AG04450 (cell line): ENCODE results near the gene SESTD1. TPM values are rescaled to one million over a fixed set of nuclear protein-coding genes. Genes with fewer than 3 reads are reported as not detected.

Source experiments
- CTCF ChIA-PET: fragments of 300-600, 350-600 bp; formaldehyde crosslinking; extraction: SDS; loops from one replicate; lab custom pipeline; 2022; ENCODE audit warnings: antibody characterized with exemption, inconsistent platforms; lab: Charles Lee
- POLR2A ChIA-PET: fragments of 350-600 bp; formaldehyde crosslinking; extraction: SDS; loops from one replicate; lab custom pipeline; 2021; ENCODE audit warnings: antibody characterized with exemption, inconsistent platforms; lab: Yijun Ruan, JAX
- DNase-seq: peaks from one replicate; pipeline ENCODE4 v3.0.0-alpha.2; 2011; ENCODE audit warnings: low read depth, low spot score
- H3K27ac ChIP-seq: one replicate; pipeline ENCODE4 v1.5.1; 2012; ENCODE audit warnings: low read depth, low read length, control low read depth
- H3K27me3 ChIP-seq: one replicate; pipeline ENCODE4 v1.6.0; 2012; ENCODE audit warnings: low read length; ENCODE audit not compliant: control insufficient read depth, insufficient read depth
- H3K4me3 ChIP-seq: 2 replicates; pipeline ENCODE4 v1.5.1; 2011; ENCODE audit warnings: mild to moderate bottlenecking, low read depth, low read length, control low read depth
- H3K9me3 ChIP-seq: 2 replicates; pipeline ENCODE4 v1.5.1; 2012; ENCODE audit warnings: low read length; ENCODE audit not compliant: control insufficient read depth, insufficient read depth
- polyA plus RNA-seq: library from polyadenylated mRNA; depleted of rRNA; stranded (reverse); fragments of >200 nt; gene quantifications from 2 replicates; pipeline ENCODE4 v1.2.3, GENCODE V29; 2011
- TF ChIP-seq, protein P1 (sequence below): IDR thresholded peaks from 2 replicates; pipeline ENCODE4 v1.5.1; 2011; ENCODE audit warnings: low read depth, low read length, control low read depth, inconsistent platforms

The SESTD1 gene
- polyA plus RNA-seq, 1 experiment, result 24.3 TPM

GRCh38 chr2:179273461-179273962 lies 8.9 kb upstream of the SESTD1 start:
- no peak for DNase-seq
- Histone ChIP-seq H3K27me3 (no peaks in the 10 kb centered on the region), H3K9me3 (no peaks in the 10 kb centered on the region), H3K27ac (no peak overlapping the region), H3K4me3 (no peak overlapping the region)
- CTCF ChIA-PET, result no interaction called here
- POLR2A ChIA-PET, result no interaction called here
- TF ChIP-seq, protein P1, sequence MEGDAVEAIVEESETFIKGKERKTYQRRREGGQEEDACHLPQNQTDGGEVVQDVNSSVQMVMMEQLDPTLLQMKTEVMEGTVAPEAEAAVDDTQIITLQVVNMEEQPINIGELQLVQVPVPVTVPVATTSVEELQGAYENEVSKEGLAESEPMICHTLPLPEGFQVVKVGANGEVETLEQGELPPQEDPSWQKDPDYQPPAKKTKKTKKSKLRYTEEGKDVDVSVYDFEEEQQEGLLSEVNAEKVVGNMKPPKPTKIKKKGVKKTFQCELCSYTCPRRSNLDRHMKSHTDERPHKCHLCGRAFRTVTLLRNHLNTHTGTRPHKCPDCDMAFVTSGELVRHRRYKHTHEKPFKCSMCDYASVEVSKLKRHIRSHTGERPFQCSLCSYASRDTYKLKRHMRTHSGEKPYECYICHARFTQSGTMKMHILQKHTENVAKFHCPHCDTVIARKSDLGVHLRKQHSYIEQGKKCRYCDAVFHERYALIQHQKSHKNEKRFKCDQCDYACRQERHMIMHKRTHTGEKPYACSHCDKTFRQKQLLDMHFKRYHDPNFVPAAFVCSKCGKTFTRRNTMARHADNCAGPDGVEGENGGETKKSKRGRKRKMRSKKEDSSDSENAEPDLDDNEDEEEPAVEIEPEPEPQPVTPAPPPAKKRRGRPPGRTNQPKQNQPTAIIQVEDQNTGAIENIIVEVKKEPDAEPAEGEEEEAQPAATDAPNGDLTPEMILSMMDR, result no peak

- ChIA-PET CTCF (interaction anchor here (0.9 to 1.3 kb wide), 2 partner anchors 10 to 138 kb away, joined by 3 to 4 read pairs; no protein-coding TSS in a partner anchor), POLR2A (interaction anchor here (0.6 kb wide), 2 partner anchors 330 to 1192 kb away, joined by 3 read pairs; no protein-coding TSS in a partner anchor)
- TF ChIP-seq, protein P1, result no peak
- DNase-seq, result no peak
- Histone ChIP-seq H3K27ac (no peak overlapping the region), H3K27me3 (no peaks in the 10 kb centered on the region), H3K9me3 (no peaks in the 10 kb centered on the region), H3K4me3 (no peak overlapping the region)
Measured at GRCh38 chr2:179272406-179273192, 8.0 kb upstream of the SESTD1 start.

DNA sequence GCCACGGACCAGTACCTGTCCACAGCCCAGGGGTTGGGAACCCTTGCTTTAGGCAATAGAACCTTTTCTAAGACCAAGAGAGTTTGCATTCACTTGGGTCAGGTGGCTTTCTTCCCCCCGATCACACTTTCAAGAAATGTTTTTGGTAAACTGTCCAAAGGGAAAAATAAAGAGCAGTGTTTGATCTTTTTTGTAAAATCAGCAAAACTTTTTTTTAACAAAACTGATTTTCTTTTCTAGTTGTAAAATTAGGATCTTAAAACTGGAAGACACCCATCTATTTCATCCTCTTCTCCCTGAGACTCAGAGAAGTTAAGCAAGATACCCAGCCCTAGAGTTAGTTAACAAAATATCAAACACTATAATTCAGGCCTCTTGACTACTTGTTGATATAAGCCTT lies 6.1 kb upstream of the SESTD1 start:
- Histone ChIP-seq H3K27me3 (no peaks in the 10 kb centered on the region), H3K4me3 (no peak overlapping the region), H3K27ac (no peak overlapping the region), H3K9me3 (no peaks in the 10 kb centered on the region)
- ChIA-PET CTCF (no interaction called here), POLR2A (no interaction called here)
- no peak for DNase-seq
- TF ChIP-seq, protein P1, result no peak

DNA sequence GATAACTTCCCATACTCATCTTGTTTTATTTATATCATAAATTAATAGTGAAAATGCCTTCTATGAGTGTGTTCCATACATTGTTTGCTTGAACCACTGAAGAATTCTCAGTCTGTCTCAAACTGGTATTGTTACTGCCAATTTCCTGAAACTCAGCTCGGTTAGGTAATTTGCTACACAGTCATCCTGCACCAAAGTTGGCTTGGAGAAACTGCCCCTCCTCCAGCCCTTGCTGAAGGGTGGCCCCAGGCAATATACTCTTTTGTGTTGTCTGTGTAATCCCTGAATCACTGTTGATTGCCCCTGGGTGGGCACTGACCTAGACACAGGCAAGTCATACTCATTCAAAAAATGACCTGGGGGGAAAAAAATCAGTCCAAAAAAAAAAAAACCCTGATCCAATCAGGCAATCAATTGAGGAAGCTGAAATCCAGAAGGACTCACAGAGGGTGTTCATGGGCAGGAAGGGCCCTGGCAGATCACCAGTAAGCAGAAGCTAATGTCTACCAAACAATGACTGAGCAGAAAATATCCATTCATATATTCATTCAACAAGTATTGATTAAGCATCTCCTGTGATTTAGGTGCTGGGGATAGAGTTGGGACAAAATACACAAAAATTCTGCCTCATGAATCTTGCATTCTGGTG lies 3.8 kb upstream of the SESTD1 start:
- CTCF ChIA-PET, result no interaction called here
- DNase-seq, result no peak
- Histone ChIP-seq H3K4me3 (no peak overlapping the region), H3K27ac (no peak overlapping the region), H3K27me3 (no peaks in the 10 kb centered on the region), H3K9me3 (no peaks in the 10 kb centered on the region)
- TF ChIP-seq, protein P1, result no peak
- POLR2A ChIA-PET, result no interaction called here

- DNase-seq, result no peak
- TF ChIP-seq, protein P1, result no peak
- Histone ChIP-seq H3K9me3 (no peaks in the 10 kb centered on the region), H3K27ac (no peak overlapping the region), H3K27me3 (no peaks in the 10 kb centered on the region), H3K4me3 (no peak overlapping the region)
- ChIA-PET CTCF (no interaction called here), POLR2A (no interaction called here)
Measured at GRCh38 chr2:179266271-179266670, 1.6 kb upstream of the SESTD1 start.
